Endothelial cell of umbilical vein (primary cell): Measurements from ENCODE around the gene IL1R1. TPM values are rescaled to one million over a fixed set of nuclear protein-coding genes. Genes with fewer than 3 reads are reported as not detected.
A peak's percentile ranks its signal among the peaks of the same experiment; 100 is the strongest.

Source experiments
- BruUV-seq: library from RNA; stranded (reverse); fragments of 400-500 nt; replicated peaks from 2 replicates; lab custom pipeline; 2021; lab: Mats Ljungman, UMichigan
- CTCF ChIA-PET: fragments of 300-600, 350-600 bp; sonication (Branson Sonifier 250); formaldehyde crosslinking; loops from one replicate; lab custom pipeline; 2021; ENCODE audit warnings: antibody characterized with exemption, inconsistent platforms; lab: Charles Lee
- POLR2A ChIA-PET: fragments of 300-600, 350-600 bp; sonication (Branson Sonifier 250); formaldehyde crosslinking; loops from one replicate; lab custom pipeline; 2021; ENCODE audit warnings: antibody characterized with exemption, inconsistent platforms; lab: Charles Lee
- DNase-seq: peaks from one replicate; pipeline ENCODE4 v3.0.0-alpha.2; 2011; ENCODE audit warnings: low read depth, low spot score
- FAIRE-seq: peaks from 2 replicates; lab custom pipeline; 2011; peaks lifted over from hg19 to GRCh38; lab: Jason Lieb, UNC
- H2AFZ ChIP-seq: 2 replicates; pipeline ENCODE4 v1.6.0; 2012; ENCODE audit warnings: low read depth, low read length, control low read depth, inconsistent platforms
- H3K27ac ChIP-seq: 2 replicates; pipeline ENCODE4 v1.5.1; 2011; ENCODE audit warnings: low read depth, mild to moderate bottlenecking, control low read depth, low read length, moderate library complexity; ENCODE audit not compliant: insufficient read depth
- H3K27me3 ChIP-seq, 2 experiments: 2 replicates each; pipeline versions ENCODE4 v1.6.0 to v1.6.1; 2011; ENCODE audit warnings: low read length in 2 of 2, mixed read lengths in 1 of 2; ENCODE audit not compliant: control insufficient read depth in 2 of 2, insufficient read depth in 2 of 2
- H3K36me3 ChIP-seq, 2 experiments: 2 replicates in 1 of 2; 3 replicates in 1 of 2; pipeline ENCODE4 v1.5.1; 2011; ENCODE audit warnings: low read length in 2 of 2, mild to moderate bottlenecking in 1 of 2, moderate library complexity in 1 of 2; ENCODE audit not compliant: control insufficient read depth in 2 of 2, insufficient read depth in 2 of 2; ENCODE audit errors: extremely low read depth in 1 of 2
- H3K4me1 ChIP-seq: 3 replicates; pipeline ENCODE4 v1.5.1; 2011; ENCODE audit warnings: mild to moderate bottlenecking, low read length; ENCODE audit not compliant: control insufficient read depth, insufficient read depth; ENCODE audit errors: extremely low read depth
- H3K4me2 ChIP-seq: 2 replicates; pipeline ENCODE4 v1.6.1; 2011; ENCODE audit warnings: low read length, control low read depth, mixed read lengths; ENCODE audit not compliant: insufficient read depth
- H3K4me3 ChIP-seq, 3 experiments: fragments of 200-600 bp in 1 of 3; sonication (generic), shearing (Covaris generic) in 1 of 3; replicated peaks in 1 of 3; 2 replicates each; pipeline ENCODE4 v1.5.1; 2011 to 2016; ENCODE audit warnings: control low read depth in 3 of 3, low read length in 3 of 3, mild to moderate bottlenecking in 2 of 3, inconsistent platforms in 1 of 3, low read depth in 1 of 3, moderate library complexity in 1 of 3; ENCODE audit not compliant: insufficient read depth in 1 of 3
- H3K79me2 ChIP-seq: 2 replicates; pipeline ENCODE4 v1.6.0; 2012; ENCODE audit warnings: low read length, inconsistent platforms; ENCODE audit not compliant: control insufficient read depth, insufficient read depth
- H3K9ac ChIP-seq: replicated peaks from 2 replicates; pipeline ENCODE3; 2011; ENCODE audit warnings: low read length, control low read depth; ENCODE audit not compliant: insufficient read depth; ENCODE audit errors: extremely low read depth
- H3K9me1 ChIP-seq: replicated peaks from 3 replicates; pipeline ENCODE4 v1.6.0; 2011; ENCODE audit warnings: mild to moderate bottlenecking, low read length; ENCODE audit not compliant: control insufficient read depth, insufficient read depth; ENCODE audit errors: extremely low read depth
- H3K9me3 ChIP-seq: replicated peaks from 2 replicates; pipeline ENCODE4 v1.5.1; 2012; ENCODE audit warnings: low read length, inconsistent platforms; ENCODE audit not compliant: control insufficient read depth, insufficient read depth
- H4K20me1 ChIP-seq: replicated peaks from 2 replicates; pipeline ENCODE3; 2011; ENCODE audit warnings: mild to moderate bottlenecking, low read length; ENCODE audit not compliant: control insufficient read depth, insufficient read depth; ENCODE audit errors: extremely low read depth
- EZH2 ChIP-seq: IDR thresholded peaks from 2 replicates; pipeline ENCODE4 v1.6.1; 2012; ENCODE audit warnings: borderline replicate concordance, low read depth, mild to moderate bottlenecking, moderate library complexity, low read length, inconsistent platforms; ENCODE audit not compliant: severe bottlenecking
- FOS ChIP-seq: IDR thresholded peaks from 2 replicates; pipeline ENCODE4 v1.6.1; 2011; ENCODE audit warnings: mild to moderate bottlenecking, low read length, moderate library complexity, borderline replicate concordance; ENCODE audit not compliant: insufficient read depth
- GATA2 ChIP-seq: IDR thresholded peaks from 2 replicates; pipeline ENCODE4 v1.7.0; 2011; ENCODE audit warnings: low read depth, mild to moderate bottlenecking, moderate library complexity, mixed read lengths, low read length; ENCODE audit not compliant: insufficient read length, insufficient read depth
- JUN ChIP-seq: IDR thresholded peaks from 2 replicates; pipeline ENCODE4 v1.6.1; 2011; ENCODE audit warnings: borderline replicate concordance, low read depth; ENCODE audit not compliant: insufficient read length, insufficient read depth
- MYC ChIP-seq: IDR thresholded peaks from one replicate; pipeline ENCODE4 v1.6.1; 2011; ENCODE audit warnings: mild to moderate bottlenecking, low read depth, low read length
- POLR2A ChIP-seq: IDR thresholded peaks from 2 replicates; pipeline ENCODE4 v1.6.1; 2012; ENCODE audit warnings: low read depth, mild to moderate bottlenecking, control low read depth, low read length
- POLR2AphosphoS5 ChIP-seq: IDR thresholded peaks from 2 replicates; pipeline ENCODE4 v1.6.1; 2012; ENCODE audit warnings: low read depth, mild to moderate bottlenecking, control low read depth, low read length, moderate library complexity; ENCODE audit not compliant: insufficient read depth
- dilution Hi-C: fragments of 300-500 bp; cut with MboI; formaldehyde crosslinking; loops from one replicate; pipeline ENCODE4 v1.15.0; 2019; ENCODE audit warnings: low sequenced_read_pairs; ENCODE audit not compliant: extremely low pct_ligation_motif_present
- intact Hi-C: fragments of 100-400 bp; cut with micrococcal nuclease; formaldehyde crosslinking; loops from one replicate; pipeline ENCODE4 v1.10.0; 2022
- polyA plus RNA-seq, 4 experiments: library from polyadenylated mRNA; depleted of rRNA in 3 of 4; stranded (reverse) in 3 of 4; unstranded in 1 of 4; fragments of >200 nt; gene quantifications; 2 replicates each; pipeline versions ENCODE4 v1.2.1 to v1.2.3, GENCODE V29; 2011 to 2012; ENCODE audit warnings: missing spikeins in 1 of 4
- total RNA-seq: library from RNA; stranded (reverse); gene quantifications from 2 replicates; pipeline ENCODE4 v1.2.3, GENCODE V29; 2021
- TF ChIP-seq, protein P1 (sequence below): IDR thresholded peaks from 2 replicates; pipeline ENCODE4 v1.6.1; 2011; ENCODE audit not compliant: insufficient read depth, insufficient read length
- TF ChIP-seq, protein P2 (sequence below), 2 donors: IDR thresholded peaks; 1 replicate in 1 of 2; 2 replicates in 1 of 2; pipeline ENCODE4 v1.5.1; 2011; ENCODE audit warnings: low read length in 2 of 2, mild to moderate bottlenecking in 2 of 2, moderate library complexity in 2 of 2, control low read depth in 1 of 2, inconsistent platforms in 1 of 2, low read depth in 1 of 2; ENCODE audit not compliant: insufficient read depth in 1 of 2; ENCODE audit errors: extremely low read depth in 1 of 2

The IL1R1 gene
- total and polyA plus RNA-seq, 2 donors (not counting 3 experiments of a cell fraction or from before 2014, with no cell fraction given) = 5.4 to 5.5 TPM

DNA sequence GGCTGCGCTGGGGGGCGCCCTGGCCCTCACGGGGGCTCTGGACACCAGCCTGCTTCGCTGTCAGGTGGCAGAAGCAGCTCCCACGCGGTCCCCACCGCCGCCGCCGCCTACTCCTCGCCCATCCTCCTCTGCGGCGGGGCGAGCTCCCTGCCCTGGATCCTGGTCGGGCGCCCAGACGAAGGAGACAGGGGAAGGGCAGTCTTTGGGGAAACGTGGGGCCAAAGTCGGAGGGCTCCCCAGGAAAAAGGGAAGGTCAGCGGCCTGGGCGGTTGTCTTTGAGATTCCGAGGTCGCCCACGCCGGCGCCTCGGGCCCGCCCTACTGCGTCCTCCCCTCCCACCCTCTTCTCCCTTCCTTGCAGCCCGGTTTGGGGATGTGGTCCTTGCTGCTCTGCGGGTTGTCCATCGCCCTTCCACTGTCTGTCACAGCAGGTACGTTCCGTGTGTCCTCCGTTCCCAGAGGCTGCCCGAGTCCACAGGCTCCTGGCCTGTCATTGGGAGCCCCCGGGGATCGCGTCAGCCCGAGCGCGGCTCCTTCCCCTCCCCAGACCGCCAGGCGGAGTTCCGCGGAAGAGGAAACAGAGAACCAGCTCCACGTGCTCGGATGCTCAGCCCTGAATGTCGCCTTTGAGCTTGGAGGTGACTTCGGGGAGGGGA is 45.1 kb downstream of the IL1R1 start:
- Histone ChIP-seq H4K20me1 (no peaks in the 10 kb centered on the region), H3K9ac (peak overlapping the region; percentile 38), H3K9me1 (no peaks in the 10 kb centered on the region), H3K4me1 (peaks cover 18% of the 10 kb centered on the region), H3K79me2 (no peaks in the 10 kb centered on the region), H3K9me3 (no peaks in the 10 kb centered on the region), H2AFZ (peak overlapping the region; percentile 99), H3K36me3 (no peaks in the 10 kb centered on the region), H3K27ac (no peak overlapping the region), H3K27me3 (no peaks in the 10 kb centered on the region), H3K4me3 (peak overlapping the region; percentile 34 to 47 (median 38)), H3K4me2 (peak overlapping the region; percentile 74)
- no TSS peak for BruUV-seq
- CTCF ChIA-PET = interaction anchor here (1.0 to 1.9 kb wide), 7 partner anchors 28 to 304 kb away, joined by 3 to 41 read pairs (median 4); no protein-coding TSS in a partner anchor
- intact Hi-C loops = loop anchor here (5.0 kb wide), 1 partner anchor 255 kb away; no protein-coding TSS in a partner anchor
- TF ChIP-seq JUN (no peak), EZH2 (no peak), POLR2AphosphoS5 (no peak), GATA2 (no peak), MYC (peak; percentile 45), FOS (no peak), POLR2A (no peak)
- TF ChIP-seq, protein P1, sequence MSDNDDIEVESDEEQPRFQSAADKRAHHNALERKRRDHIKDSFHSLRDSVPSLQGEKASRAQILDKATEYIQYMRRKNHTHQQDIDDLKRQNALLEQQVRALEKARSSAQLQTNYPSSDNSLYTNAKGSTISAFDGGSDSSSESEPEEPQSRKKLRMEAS = peak; percentile 65
- TF ChIP-seq, protein P2, sequence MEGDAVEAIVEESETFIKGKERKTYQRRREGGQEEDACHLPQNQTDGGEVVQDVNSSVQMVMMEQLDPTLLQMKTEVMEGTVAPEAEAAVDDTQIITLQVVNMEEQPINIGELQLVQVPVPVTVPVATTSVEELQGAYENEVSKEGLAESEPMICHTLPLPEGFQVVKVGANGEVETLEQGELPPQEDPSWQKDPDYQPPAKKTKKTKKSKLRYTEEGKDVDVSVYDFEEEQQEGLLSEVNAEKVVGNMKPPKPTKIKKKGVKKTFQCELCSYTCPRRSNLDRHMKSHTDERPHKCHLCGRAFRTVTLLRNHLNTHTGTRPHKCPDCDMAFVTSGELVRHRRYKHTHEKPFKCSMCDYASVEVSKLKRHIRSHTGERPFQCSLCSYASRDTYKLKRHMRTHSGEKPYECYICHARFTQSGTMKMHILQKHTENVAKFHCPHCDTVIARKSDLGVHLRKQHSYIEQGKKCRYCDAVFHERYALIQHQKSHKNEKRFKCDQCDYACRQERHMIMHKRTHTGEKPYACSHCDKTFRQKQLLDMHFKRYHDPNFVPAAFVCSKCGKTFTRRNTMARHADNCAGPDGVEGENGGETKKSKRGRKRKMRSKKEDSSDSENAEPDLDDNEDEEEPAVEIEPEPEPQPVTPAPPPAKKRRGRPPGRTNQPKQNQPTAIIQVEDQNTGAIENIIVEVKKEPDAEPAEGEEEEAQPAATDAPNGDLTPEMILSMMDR (IDR thresholded peaks at IDR 0.05; ENCODE audit: extremely low read depth in 1 of 2, insufficient read depth in 1 of 2, low read depth in 1 of 2, low read length in 2 of 2) = peak in 1 of 2 donors; percentile 43
- POLR2A ChIA-PET = no interaction called here
- no peak for FAIRE-seq
- peak; percentile 40 for DNase-seq
- dilution Hi-C loops = no loop called here
